A673 (cell line): ENCODE measurements around the gene PLIN5. TPM values are rescaled to one million over a fixed set of nuclear protein-coding genes. Genes with fewer than 3 reads are reported as not detected.

Experiments used
- BruUV-seq: library from RNA; stranded (reverse); fragments of 400-500 nt; replicated peaks from 2 replicates; lab custom pipeline; 2021; lab: Mats Ljungman, UMichigan
- CTCF ChIA-PET: fragments of 300-600 bp; sonication (Branson Sonifier 250); formaldehyde crosslinking; loops from one replicate; lab custom pipeline; 2022; ENCODE audit warnings: antibody characterized with exemption; lab: Charles Lee
- POLR2A ChIA-PET: fragments of 300-600 bp; sonication (Branson Sonifier 250); formaldehyde crosslinking; loops from one replicate; lab custom pipeline; 2022; ENCODE audit warnings: antibody characterized with exemption; ENCODE audit not compliant: low non-redundant PET; lab: Charles Lee
- DNase-seq: peaks from one replicate; pipeline ENCODE4 v3.0.0-alpha.2; 2015; ENCODE audit warnings: low spot score
- H3K27ac ChIP-seq: fragments of 200-600 bp; sonication (generic); 2 replicates; pipeline ENCODE4 v1.5.1; 2016; ENCODE audit warnings: mixed run types, low read depth, mild to moderate bottlenecking, mixed read lengths, antibody characterized with exemption, low read length; ENCODE audit not compliant: poor library complexity, severe bottlenecking
- H3K27me3 ChIP-seq: fragments of 200-600 bp; sonication (generic); replicated peaks from 2 replicates; pipeline ENCODE4 v1.6.1; 2017; ENCODE audit warnings: mixed run types, low read depth, mild to moderate bottlenecking, mixed read lengths, antibody characterized with exemption, low read length; ENCODE audit not compliant: insufficient read depth, poor library complexity
- H3K36me3 ChIP-seq: fragments of 200-600 bp; sonication (generic); 2 replicates; pipeline ENCODE4 v1.6.1; 2016; ENCODE audit warnings: mixed run types, mild to moderate bottlenecking, mixed read lengths, antibody characterized with exemption, low read length; ENCODE audit not compliant: insufficient read depth, poor library complexity, severe bottlenecking
- H3K4me1 ChIP-seq: fragments of 200-600 bp; sonication (generic); 2 replicates; pipeline ENCODE4 v1.6.1; 2017; ENCODE audit warnings: mixed run types, mild to moderate bottlenecking, mixed read lengths, antibody characterized with exemption, low read length; ENCODE audit not compliant: insufficient read depth, poor library complexity, severe bottlenecking
- H3K4me3 ChIP-seq: fragments of 200-600 bp; sonication (generic); 2 replicates; pipeline ENCODE4 v1.5.1; 2016; ENCODE audit warnings: low read depth, mixed run types, mild to moderate bottlenecking, mixed read lengths, low read length; ENCODE audit not compliant: poor library complexity, severe bottlenecking
- H3K9me3 ChIP-seq: fragments of 200-600 bp; sonication (generic); 2 replicates; pipeline ENCODE4 v1.6.1; 2016; ENCODE audit warnings: mixed run types, low read depth, mild to moderate bottlenecking, mixed read lengths, antibody characterized with exemption, low read length; ENCODE audit not compliant: poor library complexity, severe bottlenecking
- EZH2 ChIP-seq: fragments of 200-600 bp; sonication (generic); IDR thresholded peaks from 2 replicates; pipeline ENCODE4 v1.6.1; 2017; ENCODE audit warnings: borderline replicate concordance, low read depth, mild to moderate bottlenecking, mixed read lengths, antibody characterized with exemption, low read length; ENCODE audit not compliant: poor library complexity, severe bottlenecking
- intact Hi-C: fragments of 100-400 bp; cut with micrococcal nuclease; formaldehyde crosslinking; loops from one replicate; pipeline ENCODE4 v1.10.0; 2022; ENCODE audit not compliant: unreplicated experiment
- total RNA-seq: library from RNA; stranded (reverse); gene quantifications from 2 replicates; pipeline ENCODE4 v1.2.3, GENCODE V29; 2021
- TF ChIP-seq, protein P1 (sequence below): fragments of 300-800, 200-600 bp; sonication (generic); conservative IDR thresholded peaks from 2 replicates; pipeline ENCODE4 v1.5.1; 2017; ENCODE audit warnings: low read depth, mild to moderate bottlenecking, antibody characterized with exemption, low read length, moderate library complexity, mixed read lengths

The PLIN5 gene
- total RNA-seq, 1 experiment from 2014 or later = 3.0 TPM

DNA sequence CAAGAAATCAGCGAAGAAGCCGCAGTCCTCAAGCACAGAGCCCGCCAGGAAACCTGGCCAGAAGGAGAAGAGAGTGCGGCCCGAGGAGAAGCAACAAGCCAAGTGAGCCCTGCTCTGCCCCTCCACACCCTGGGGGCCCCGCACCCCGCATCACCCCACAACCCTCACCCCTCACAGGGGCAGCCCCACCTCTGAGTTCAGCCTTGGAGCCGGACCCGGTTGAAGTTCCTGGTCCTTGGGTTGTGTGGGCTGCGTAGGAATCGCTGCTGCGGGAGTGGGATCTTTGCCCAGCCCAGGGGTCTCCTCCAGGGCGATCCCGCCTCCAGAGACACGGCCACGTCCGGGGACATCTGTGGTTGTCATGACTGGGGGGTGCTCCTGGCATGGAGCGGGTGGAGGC lies 38.7 kb downstream of the PLIN5 start:
- Histone ChIP-seq H3K36me3 (peaks cover 35% of the 10 kb centered on the region), H3K4me1 (no peaks in the 10 kb centered on the region), H3K27me3 (no peaks in the 10 kb centered on the region), H3K9me3 (no peaks in the 10 kb centered on the region), H3K27ac (no peak overlapping the region), H3K4me3 (no peak overlapping the region)
- TF ChIP-seq EZH2 = no peak
- TF ChIP-seq, protein P1, sequence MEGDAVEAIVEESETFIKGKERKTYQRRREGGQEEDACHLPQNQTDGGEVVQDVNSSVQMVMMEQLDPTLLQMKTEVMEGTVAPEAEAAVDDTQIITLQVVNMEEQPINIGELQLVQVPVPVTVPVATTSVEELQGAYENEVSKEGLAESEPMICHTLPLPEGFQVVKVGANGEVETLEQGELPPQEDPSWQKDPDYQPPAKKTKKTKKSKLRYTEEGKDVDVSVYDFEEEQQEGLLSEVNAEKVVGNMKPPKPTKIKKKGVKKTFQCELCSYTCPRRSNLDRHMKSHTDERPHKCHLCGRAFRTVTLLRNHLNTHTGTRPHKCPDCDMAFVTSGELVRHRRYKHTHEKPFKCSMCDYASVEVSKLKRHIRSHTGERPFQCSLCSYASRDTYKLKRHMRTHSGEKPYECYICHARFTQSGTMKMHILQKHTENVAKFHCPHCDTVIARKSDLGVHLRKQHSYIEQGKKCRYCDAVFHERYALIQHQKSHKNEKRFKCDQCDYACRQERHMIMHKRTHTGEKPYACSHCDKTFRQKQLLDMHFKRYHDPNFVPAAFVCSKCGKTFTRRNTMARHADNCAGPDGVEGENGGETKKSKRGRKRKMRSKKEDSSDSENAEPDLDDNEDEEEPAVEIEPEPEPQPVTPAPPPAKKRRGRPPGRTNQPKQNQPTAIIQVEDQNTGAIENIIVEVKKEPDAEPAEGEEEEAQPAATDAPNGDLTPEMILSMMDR = no peak
- no TSS peak for BruUV-seq
- no peak for DNase-seq
- CTCF ChIA-PET = no interaction called here
- intact Hi-C loops = no loop called here
- POLR2A ChIA-PET = interaction anchor here (0.6 kb wide), 1 partner anchor 129 kb away, joined by 3 read pairs; no protein-coding TSS in a partner anchor

DNA sequence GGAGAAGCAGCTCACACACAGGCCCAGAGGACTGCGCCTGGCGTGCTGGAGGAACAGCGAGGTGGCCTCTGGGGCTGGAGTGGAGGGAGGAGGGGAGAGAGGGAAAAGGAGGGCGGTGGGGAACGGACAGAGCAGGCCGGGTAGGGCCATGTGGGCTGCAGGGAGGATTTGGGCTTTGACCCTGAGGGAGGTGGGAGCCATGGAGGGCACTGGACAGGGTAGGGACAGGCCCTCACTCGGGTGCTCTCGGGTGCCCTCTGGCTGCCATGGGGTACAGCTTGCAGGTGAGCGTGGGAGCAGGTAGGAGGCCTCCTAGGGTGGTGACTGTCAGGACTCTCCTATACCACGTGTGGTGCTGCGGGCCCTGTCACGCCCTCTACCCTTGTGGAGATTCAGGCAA lies 39.6 kb downstream of the PLIN5 start:
- Histone ChIP-seq H3K36me3 (peaks cover 39% of the 10 kb centered on the region), H3K4me1 (no peaks in the 10 kb centered on the region), H3K27me3 (no peaks in the 10 kb centered on the region), H3K9me3 (no peaks in the 10 kb centered on the region), H3K27ac (no peak overlapping the region), H3K4me3 (no peak overlapping the region)
- intact Hi-C loops = no loop called here
- CTCF ChIA-PET = no interaction called here
- no peak for DNase-seq
- POLR2A ChIA-PET = no interaction called here
- TF ChIP-seq, protein P1 = no peak
- no peak for TF ChIP-seq EZH2
- no TSS peak for BruUV-seq

DNA sequence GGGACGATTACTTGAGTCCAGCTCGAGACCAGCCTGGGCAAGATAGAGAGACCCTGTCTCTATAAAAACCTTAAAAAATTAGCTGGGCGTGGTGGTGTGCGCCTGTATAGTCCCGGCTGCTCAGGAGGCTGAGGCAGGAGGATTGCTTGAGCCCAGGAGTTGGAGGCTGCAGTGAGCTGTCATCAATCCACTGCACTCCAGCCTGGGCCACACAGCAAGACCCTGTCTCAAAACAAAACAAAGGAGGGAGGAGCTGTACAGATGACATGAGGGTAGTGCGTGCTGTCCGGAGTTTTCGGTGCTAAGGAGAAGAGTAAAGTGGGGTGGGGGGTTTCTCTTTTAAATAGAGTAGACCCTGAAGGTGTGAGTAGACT lies 40.3 kb downstream of the PLIN5 start:
- ChIA-PET POLR2A (no interaction called here), CTCF (no interaction called here)
- Histone ChIP-seq H3K4me3 (no peak overlapping the region), H3K36me3 (peaks cover 41% of the 10 kb centered on the region), H3K9me3 (no peaks in the 10 kb centered on the region), H3K27me3 (no peaks in the 10 kb centered on the region), H3K4me1 (no peaks in the 10 kb centered on the region), H3K27ac (no peak overlapping the region)
- BruUV-seq = no TSS peak
- TF ChIP-seq EZH2 = no peak
- TF ChIP-seq, protein P1 = no peak
- intact Hi-C loops = no loop called here
- no peak for DNase-seq
